Sigmoid colon (tissue), 7 donors: ENCODE data around the gene HHIPL1. TPM values are rescaled to one million over a fixed set of nuclear protein-coding genes. Genes with fewer than 3 reads are reported as not detected.
A peak's percentile ranks its signal among the peaks of the same experiment; 100 is the strongest.

Experiments
- DNase-seq: peaks from one replicate; pipeline ENCODE4 v3.0.0-alpha.2; 2019
- H3K27ac ChIP-seq, 4 donors: fragments of 200-600 bp; sonication (generic); one replicate each; pipeline ENCODE4 v1.5.1; 2016 to 2019; ENCODE audit warnings: mild to moderate bottlenecking in 1 of 4
- H3K27me3 ChIP-seq, 3 donors: fragments of 200-600 bp; sonication (generic); one replicate each; pipeline ENCODE4 v1.5.1; 2019; ENCODE audit warnings: mild to moderate bottlenecking in 1 of 3
- H3K36me3 ChIP-seq, 4 donors: fragments of 200-600 bp; sonication (generic); one replicate each; pipeline ENCODE4 v1.5.1; 2016 to 2019
- H3K4me1 ChIP-seq, 4 donors: fragments of 200-600 bp; sonication (generic); one replicate each; pipeline ENCODE4 v1.5.1; 2017 to 2019
- H3K4me3 ChIP-seq, 4 donors: fragments of 200-600 bp; sonication (generic); one replicate each; pipeline ENCODE4 v1.5.1; 2017 to 2019; ENCODE audit warnings: mild to moderate bottlenecking in 2 of 4, moderate library complexity in 1 of 4
- H3K9me3 ChIP-seq, 4 donors: fragments of 200-600 bp in 3 of 4; sonication (generic) in 3 of 4; one replicate each; pipeline versions ENCODE4 v1.5.1 to v1.6.1; 2013 to 2019
- EP300 ChIP-seq, 4 donors: sonication (generic); formaldehyde crosslinking; IDR thresholded peaks; one replicate each; pipeline ENCODE4 v1.6.1; 2017; ENCODE audit warnings: antibody characterized with exemption in 4 of 4
- POLR2A ChIP-seq, 2 donors: fragments of 450-650 bp; IDR thresholded peaks; one replicate each; pipeline ENCODE4 v1.6.1; 2016; ENCODE audit warnings: antibody characterized with exemption in 2 of 2, mild to moderate bottlenecking in 2 of 2, moderate library complexity in 2 of 2
- POLR2AphosphoS5 ChIP-seq, 4 donors: sonication (generic); formaldehyde crosslinking; IDR thresholded peaks; one replicate each; pipeline ENCODE4 v1.6.1; 2017; ENCODE audit warnings: antibody characterized with exemption in 4 of 4
- WGBS, 2 donors: extraction: QIAGEN DNeasy Blood & Tissue Kit; methylation state at CpG; one replicate each; pipeline ENCODE4 v1.1.7; 2013; 5-methylcytosine and 5-hydroxymethylcytosine counted together
- intact Hi-C: fragments of 100-400 bp; cut with DNase I; formaldehyde crosslinking; loops from one replicate; pipeline ENCODE4 v1.15.1; 2023
- polyA plus RNA-seq, 3 donors: library from polyadenylated mRNA; stranded (reverse); fragments of 200-250 nt; gene quantifications; one replicate each; pipeline ENCODE4 v1.2.3, GENCODE V29; 2013
- total RNA-seq, 4 donors: library from RNA; depleted of rRNA; stranded (reverse); fragments of >200 nt; gene quantifications; one replicate each; pipeline ENCODE4 v1.1.0, GENCODE V29; 2016
- TF ChIP-seq, protein P1 (sequence below), 4 experiments: fragments of 450-650 bp in 3 of 4; fragments of 200-600 bp in 1 of 4; IDR thresholded peaks; one replicate each; pipeline ENCODE4 v1.5.1; 2016 to 2019; ENCODE audit warnings: antibody characterized with exemption in 4 of 4, mild to moderate bottlenecking in 3 of 4, moderate library complexity in 2 of 4
- donor health status: healthy with polysubstance abuse.
- donor health status: Bipolar disorder and iron deficiency.
- donor health status: healthy.

The HHIPL1 gene
- total and polyA plus RNA-seq, 7 donors, result 0.80 to 10.8 (median 4.3) TPM; not detected in 2

- Histone ChIP-seq H3K27me3 (no peaks in the 10 kb centered on the region), H3K9me3 (no peaks in the 10 kb centered on the region), H3K36me3 (no peaks in the 10 kb centered on the region), H3K4me1 (peaks cover 0 to 48% (median 29%) of the 10 kb centered on the region in 4 donors), H3K4me3 (peak overlapping the region; percentile 76 to 89 (median 80)), H3K27ac (peak overlapping the region; percentile 95 to 98 (median 96))
- 1 to 3% methylated on average over 38 of the region's 38 CpGs for WGBS, 2 donors
- intact Hi-C loops, result loop anchor here (2.0 kb wide), 1 partner anchor 17 kb away; no protein-coding TSS in a partner anchor
- DNase-seq, result peak; percentile 83
- TF ChIP-seq, protein P1, sequence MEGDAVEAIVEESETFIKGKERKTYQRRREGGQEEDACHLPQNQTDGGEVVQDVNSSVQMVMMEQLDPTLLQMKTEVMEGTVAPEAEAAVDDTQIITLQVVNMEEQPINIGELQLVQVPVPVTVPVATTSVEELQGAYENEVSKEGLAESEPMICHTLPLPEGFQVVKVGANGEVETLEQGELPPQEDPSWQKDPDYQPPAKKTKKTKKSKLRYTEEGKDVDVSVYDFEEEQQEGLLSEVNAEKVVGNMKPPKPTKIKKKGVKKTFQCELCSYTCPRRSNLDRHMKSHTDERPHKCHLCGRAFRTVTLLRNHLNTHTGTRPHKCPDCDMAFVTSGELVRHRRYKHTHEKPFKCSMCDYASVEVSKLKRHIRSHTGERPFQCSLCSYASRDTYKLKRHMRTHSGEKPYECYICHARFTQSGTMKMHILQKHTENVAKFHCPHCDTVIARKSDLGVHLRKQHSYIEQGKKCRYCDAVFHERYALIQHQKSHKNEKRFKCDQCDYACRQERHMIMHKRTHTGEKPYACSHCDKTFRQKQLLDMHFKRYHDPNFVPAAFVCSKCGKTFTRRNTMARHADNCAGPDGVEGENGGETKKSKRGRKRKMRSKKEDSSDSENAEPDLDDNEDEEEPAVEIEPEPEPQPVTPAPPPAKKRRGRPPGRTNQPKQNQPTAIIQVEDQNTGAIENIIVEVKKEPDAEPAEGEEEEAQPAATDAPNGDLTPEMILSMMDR (IDR thresholded peaks at IDR 0.05), result peak in 1 of 4 experiments; percentile 8
- TF ChIP-seq EP300 (IDR thresholded peaks at IDR 0.05) (no peak), POLR2A (IDR thresholded peaks at IDR 0.05) (no peak), POLR2AphosphoS5 (IDR thresholded peaks at IDR 0.05) (peak in 3 of 4 donors; percentile 22 to 42 (median 41))
Observed at GRCh38 chr14:99605299-99605961, 39.5 kb upstream of the HHIPL1 start.

- H3K4me3 ChIP-seq, result no peak overlapping the region
- intact Hi-C loops, result no loop called here
- peaks cover 0 to 39% (median 20%) of the 10 kb centered on the region in 4 donors for H3K4me1 ChIP-seq
- no peak for DNase-seq
- 85 to 88% methylated on average over 7 of the region's 7 CpGs for WGBS, 2 donors
- H3K27me3 ChIP-seq, result no peaks in the 10 kb centered on the region
- H3K9me3 ChIP-seq, result no peaks in the 10 kb centered on the region
- no peak overlapping the region for H3K27ac ChIP-seq
- no peaks in the 10 kb centered on the region for H3K36me3 ChIP-seq
- TF ChIP-seq EP300 (IDR thresholded peaks at IDR 0.05), result no peak
- no peak for TF ChIP-seq POLR2A (IDR thresholded peaks at IDR 0.05)
- TF ChIP-seq, protein P1 (IDR thresholded peaks at IDR 0.05), result no peak
- no peak for TF ChIP-seq POLR2AphosphoS5 (IDR thresholded peaks at IDR 0.05)
Observed at GRCh38 chr14:99606359-99606758, 38.6 kb upstream of the HHIPL1 start.

DNA sequence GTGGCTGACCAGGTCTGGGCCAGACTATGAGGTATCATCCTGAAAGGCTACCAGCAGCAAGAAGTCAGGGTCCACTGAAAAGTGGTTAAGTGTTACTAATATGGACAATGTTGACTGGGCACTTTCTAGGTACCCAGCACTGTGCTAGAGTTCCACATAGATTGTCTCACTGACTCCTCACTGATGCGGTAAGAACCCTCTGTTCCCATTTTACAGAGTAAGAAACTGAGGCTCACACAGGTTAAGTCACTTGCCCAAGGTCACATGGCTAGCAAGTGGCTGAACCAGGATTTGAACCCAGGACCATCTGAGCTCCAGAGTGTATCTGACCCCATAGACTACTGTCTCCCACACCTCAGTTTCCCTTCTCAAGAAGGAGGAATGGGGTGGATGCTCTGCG lies 36.3 kb upstream of the HHIPL1 start:
- TF ChIP-seq, protein P1 (IDR thresholded peaks at IDR 0.05), result no peak
- TF ChIP-seq POLR2A (IDR thresholded peaks at IDR 0.05), result no peak
- TF ChIP-seq POLR2AphosphoS5 (IDR thresholded peaks at IDR 0.05), result no peak
- no peak for TF ChIP-seq EP300 (IDR thresholded peaks at IDR 0.05)
- intact Hi-C loops, result no loop called here
- no peak overlapping the region for H3K27ac ChIP-seq
- no peaks in the 10 kb centered on the region for H3K9me3 ChIP-seq
- H3K4me3 ChIP-seq, result no peak overlapping the region
- WGBS, 2 donors, result 99 to 100% methylated on average over 2 of the region's 2 CpGs
- no peaks in the 10 kb centered on the region for H3K27me3 ChIP-seq
- DNase-seq, result no peak
- no peaks in the 10 kb centered on the region for H3K36me3 ChIP-seq
- peaks cover 0 to 21% (median 11%) of the 10 kb centered on the region in 4 donors for H3K4me1 ChIP-seq

- Histone ChIP-seq H3K4me1 (peaks cover 0 to 21% (median 11%) of the 10 kb centered on the region in 4 donors), H3K27ac (no peak overlapping the region), H3K4me3 (no peak overlapping the region), H3K36me3 (no peaks in the 10 kb centered on the region), H3K9me3 (no peaks in the 10 kb centered on the region), H3K27me3 (no peaks in the 10 kb centered on the region)
- WGBS, 2 donors, result 57 to 81% methylated on average over 10 of the region's 10 CpGs
- TF ChIP-seq, protein P1 (IDR thresholded peaks at IDR 0.05), result peak in 2 of 4 experiments; percentile 10 to 39
- TF ChIP-seq EP300 (IDR thresholded peaks at IDR 0.05) (no peak), POLR2A (IDR thresholded peaks at IDR 0.05) (no peak), POLR2AphosphoS5 (IDR thresholded peaks at IDR 0.05) (no peak)
- intact Hi-C loops, result no loop called here
- DNase-seq, result no peak
Observed at GRCh38 chr14:99609245-99610170, 35.4 kb upstream of the HHIPL1 start.
